GM12864 (cell line): ENCODE data around the gene C2orf80.

Experiments used
- DNase-seq: peaks from one replicate; pipeline ENCODE4 v3.0.0-alpha.2; 2011; ENCODE audit warnings: low read depth
- H3K4me3 ChIP-seq: 2 replicates; pipeline ENCODE4 v1.5.1; 2011; ENCODE audit warnings: mild to moderate bottlenecking, low read depth, low read length, control low read depth
- TF ChIP-seq, protein P1 (sequence below): IDR thresholded peaks from 2 replicates; pipeline ENCODE4 v1.5.1; 2011; ENCODE audit warnings: low read depth, mild to moderate bottlenecking, moderate library complexity, low read length, control low read depth, inconsistent platforms; ENCODE audit errors: missing control alignments

The C2orf80 gene

DNA sequence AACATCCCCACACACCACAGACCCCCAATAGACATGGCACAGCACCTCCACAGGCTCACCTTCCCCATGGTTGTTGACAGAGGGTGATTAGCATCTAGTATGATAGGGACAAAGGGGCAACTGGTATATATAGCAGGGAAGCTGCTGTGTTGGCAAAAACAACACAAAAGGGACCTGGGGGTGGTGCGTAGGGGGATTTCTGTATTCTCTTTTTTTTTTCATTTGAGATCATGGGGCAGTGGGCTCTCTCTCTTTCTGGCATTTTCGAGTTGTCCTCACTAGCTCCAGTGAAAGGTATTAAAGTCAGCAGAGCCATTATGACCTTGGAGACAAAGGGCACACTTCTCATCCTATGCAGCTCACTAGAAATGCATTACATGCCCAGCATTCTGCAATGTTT, 26.3 kb downstream of the C2orf80 start, which contains the start of gene CRYGA:
TSS of gene CRYGA (minus strand) at position 101 of the 400 bp plus-strand sequence. CDS start at position 68, 33 bp downstream.
- DNase-seq, result no peak
- TF ChIP-seq, protein P1, sequence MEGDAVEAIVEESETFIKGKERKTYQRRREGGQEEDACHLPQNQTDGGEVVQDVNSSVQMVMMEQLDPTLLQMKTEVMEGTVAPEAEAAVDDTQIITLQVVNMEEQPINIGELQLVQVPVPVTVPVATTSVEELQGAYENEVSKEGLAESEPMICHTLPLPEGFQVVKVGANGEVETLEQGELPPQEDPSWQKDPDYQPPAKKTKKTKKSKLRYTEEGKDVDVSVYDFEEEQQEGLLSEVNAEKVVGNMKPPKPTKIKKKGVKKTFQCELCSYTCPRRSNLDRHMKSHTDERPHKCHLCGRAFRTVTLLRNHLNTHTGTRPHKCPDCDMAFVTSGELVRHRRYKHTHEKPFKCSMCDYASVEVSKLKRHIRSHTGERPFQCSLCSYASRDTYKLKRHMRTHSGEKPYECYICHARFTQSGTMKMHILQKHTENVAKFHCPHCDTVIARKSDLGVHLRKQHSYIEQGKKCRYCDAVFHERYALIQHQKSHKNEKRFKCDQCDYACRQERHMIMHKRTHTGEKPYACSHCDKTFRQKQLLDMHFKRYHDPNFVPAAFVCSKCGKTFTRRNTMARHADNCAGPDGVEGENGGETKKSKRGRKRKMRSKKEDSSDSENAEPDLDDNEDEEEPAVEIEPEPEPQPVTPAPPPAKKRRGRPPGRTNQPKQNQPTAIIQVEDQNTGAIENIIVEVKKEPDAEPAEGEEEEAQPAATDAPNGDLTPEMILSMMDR, result no peak
- H3K4me3 ChIP-seq, result no peak within 1 kb of the TSS

DNA sequence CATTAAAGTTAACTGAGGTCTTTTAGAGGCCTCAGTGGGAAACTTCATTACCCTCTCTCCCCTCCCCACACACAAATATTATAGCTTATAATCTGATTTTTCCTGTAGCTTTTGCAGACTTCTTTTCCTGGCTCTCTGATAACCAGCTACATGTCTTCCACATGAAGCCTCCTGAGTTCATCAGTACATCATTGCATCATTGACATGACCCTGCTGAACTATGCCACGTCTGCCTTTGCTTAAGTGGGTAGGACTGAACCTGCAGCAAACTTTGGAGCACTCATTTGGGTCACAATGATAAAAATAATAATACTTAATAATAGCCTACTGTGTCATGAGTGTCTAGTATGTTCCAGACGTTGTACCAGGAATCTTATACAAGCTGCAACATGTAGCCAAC, 33.4 kb downstream of the C2orf80 start:
- DNase-seq, result no peak
- TF ChIP-seq, protein P1, result no peak
- H3K4me3 ChIP-seq, result no peak overlapping the region

DNA sequence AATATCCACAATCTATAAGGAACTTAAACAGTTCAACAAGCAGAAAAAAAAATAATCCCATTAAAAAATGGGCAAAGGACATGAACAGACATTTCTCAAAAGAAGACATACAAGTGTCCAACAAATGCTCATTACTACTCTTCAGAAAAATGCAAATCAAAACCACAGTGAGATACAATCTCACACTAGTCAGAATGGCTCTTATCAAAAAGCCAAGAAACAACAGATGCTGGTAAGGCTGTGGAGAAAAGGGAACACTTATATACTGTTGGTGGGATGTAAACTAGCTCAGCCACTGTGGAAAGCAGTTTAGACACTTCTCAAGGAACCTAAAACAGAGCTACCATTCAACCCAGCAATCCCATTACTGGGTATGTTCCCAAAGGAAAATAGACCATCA, 36.7 kb downstream of the C2orf80 start:
- TF ChIP-seq, protein P1, result no peak
- no peak overlapping the region for H3K4me3 ChIP-seq
- DNase-seq, result no peak

DNA sequence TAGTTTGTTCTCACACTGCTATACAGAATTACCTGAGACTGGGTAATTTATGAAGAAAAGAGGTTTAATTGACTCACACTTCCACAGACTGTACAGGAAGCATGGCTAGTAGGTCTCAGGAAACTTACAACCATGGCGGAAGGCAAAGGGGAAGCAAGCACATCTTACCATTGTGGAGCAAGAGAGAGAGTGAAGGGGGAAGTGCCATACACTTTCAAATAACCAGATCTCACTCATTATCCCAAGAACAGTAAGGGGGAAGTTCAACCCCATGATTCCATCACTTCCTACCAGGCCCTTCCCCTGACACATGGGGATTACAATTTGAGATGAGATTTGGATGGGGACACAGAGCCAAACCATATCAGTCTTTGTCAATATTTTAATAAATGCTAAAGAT, 38.9 kb downstream of the C2orf80 start:
- no peak overlapping the region for H3K4me3 ChIP-seq
- no peak for DNase-seq
- TF ChIP-seq, protein P1, result no peak

DNA sequence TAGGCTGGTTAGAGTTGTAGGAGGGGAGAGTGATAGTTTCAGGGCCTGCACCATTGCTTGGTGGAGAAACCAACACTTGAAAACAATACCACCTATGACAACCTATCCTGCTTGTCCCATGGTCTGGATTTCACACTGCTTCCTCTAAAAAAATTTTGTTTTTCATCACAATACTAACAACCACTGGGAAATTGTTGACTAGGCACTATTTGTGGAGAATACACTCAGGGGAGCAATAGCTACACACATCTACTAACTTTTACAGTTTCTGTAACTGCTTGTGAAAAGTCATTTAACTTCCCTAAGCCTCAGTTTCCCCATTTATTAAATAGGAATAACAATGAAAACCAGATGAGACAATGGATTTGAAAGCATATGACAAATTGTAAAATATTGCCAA, 39.7 kb downstream of the C2orf80 start:
- no peak overlapping the region for H3K4me3 ChIP-seq
- TF ChIP-seq, protein P1, result no peak
- no peak for DNase-seq

DNA sequence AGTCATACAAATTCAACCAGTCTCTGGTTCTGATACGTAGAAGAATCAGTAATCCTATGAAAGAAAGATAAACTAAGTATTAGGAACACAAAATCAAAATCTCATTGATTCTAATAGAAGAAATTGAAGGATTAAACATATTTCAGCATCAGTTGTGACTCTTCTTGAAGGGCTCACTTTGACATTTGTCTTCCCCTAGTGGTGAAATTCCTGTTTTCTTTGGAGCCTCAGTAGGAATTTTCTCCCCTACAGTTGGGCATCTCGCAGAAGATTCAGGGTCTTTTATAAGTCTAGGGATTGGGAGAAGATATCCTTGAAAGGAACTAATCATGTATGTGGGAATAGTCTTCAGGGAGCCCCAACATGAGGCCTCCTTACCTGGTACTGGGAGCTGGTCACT, 41.0 kb downstream of the C2orf80 start:
- no peak for DNase-seq
- TF ChIP-seq, protein P1, result no peak
- H3K4me3 ChIP-seq, result no peak overlapping the region

DNA sequence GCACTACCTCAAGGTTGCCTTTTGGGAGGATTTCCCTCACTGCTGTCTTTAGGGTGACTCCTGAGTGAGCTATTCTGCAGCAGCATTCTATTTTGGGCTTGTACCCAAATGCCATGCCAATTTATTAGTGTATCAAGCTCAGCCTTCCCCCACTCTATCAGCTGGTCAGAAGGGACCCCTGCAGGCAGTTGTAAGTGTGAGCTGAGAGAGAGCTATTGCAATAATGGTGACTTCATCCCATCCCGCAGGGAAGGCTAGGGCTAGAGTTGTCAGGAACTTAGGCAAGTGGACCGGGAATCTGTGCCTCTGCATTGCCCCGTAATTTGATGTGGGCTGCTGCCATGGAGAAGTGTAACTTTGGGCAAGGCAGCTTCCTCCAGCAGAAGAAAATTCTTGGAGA, 42.1 kb downstream of the C2orf80 start:
- no peak for DNase-seq
- no peak overlapping the region for H3K4me3 ChIP-seq
- TF ChIP-seq, protein P1, result no peak
